Measurements from ENCODE around the gene CFAP157.

Gene CFAP157

DNA sequence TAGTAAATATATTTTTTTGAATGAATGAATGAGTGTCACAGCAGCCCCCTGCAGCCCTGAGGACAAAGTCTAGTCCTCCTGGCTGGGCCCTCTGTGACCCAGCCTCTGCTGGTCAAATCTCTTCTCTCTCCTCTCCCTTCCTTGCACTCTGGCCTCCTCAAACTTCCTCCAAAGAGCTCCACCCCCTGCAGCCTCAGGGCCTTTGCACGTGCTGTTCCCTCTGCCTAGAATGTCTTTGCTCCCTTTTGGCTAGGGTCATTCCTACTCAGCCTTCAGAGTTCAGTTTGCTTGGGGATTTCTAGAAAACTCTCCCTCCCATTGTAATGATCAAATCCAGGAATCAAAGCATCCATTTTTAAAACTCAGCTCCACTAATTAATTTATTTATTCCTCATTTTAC lies 58.6 kb downstream of the CFAP157 start:
- DNase-seq: no peak

Data from stimulated activated naive CD4-positive, alpha-beta T cell (primary cell).